Retinal pigment epithelial cell (primary cell): Measurements from ENCODE around the gene PACS1.

Experiments
- DNase-seq: peaks from one replicate; pipeline ENCODE4 v3.0.0-alpha.2; 2010; ENCODE audit warnings: low read depth
- H3K4me3 ChIP-seq: 2 replicates; pipeline ENCODE4 v1.5.1; 2011; ENCODE audit warnings: mild to moderate bottlenecking, low read length, control low read depth, moderate library complexity
- CTCF ChIP-seq: conservative IDR thresholded peaks from 2 replicates; pipeline ENCODE4 v1.5.1; 2011; ENCODE audit warnings: low read depth, low read length, control low read depth, inconsistent platforms

Gene PACS1

GRCh38 chr11:66070604-66071380 is 720 bp downstream of the PACS1 start:
- no peak for TF ChIP-seq CTCF
- no peak for DNase-seq
- peak overlapping the region; percentile 63 for H3K4me3 ChIP-seq

GRCh38 chr11:66071381-66071801 is 1.3 kb downstream of the PACS1 start:
- no peak for DNase-seq
- H3K4me3 ChIP-seq: peak overlapping the region; percentile 63
- TF ChIP-seq CTCF: no peak

GRCh38 chr11:66072081-66072480 is 2.0 kb downstream of the PACS1 start:
- no peak for TF ChIP-seq CTCF
- DNase-seq: no peak

GRCh38 chr11:66072518-66072917 is 2.4 kb downstream of the PACS1 start:
- no peak for DNase-seq
- H3K4me3 ChIP-seq: no peak overlapping the region
- no peak for TF ChIP-seq CTCF

More at GRCh38 chr11:66072081-66072480, 2.0 kb downstream of the PACS1 start:
- no peak overlapping the region for H3K4me3 ChIP-seq

- TF ChIP-seq CTCF: no peak
- DNase-seq: no peak
- H3K4me3 ChIP-seq: no peak overlapping the region
Observed at GRCh38 chr11:66073669-66074068, 3.6 kb downstream of the PACS1 start.

GRCh38 chr11:66075273-66075672 is 5.2 kb downstream of the PACS1 start:
- DNase-seq: no peak
- H3K4me3 ChIP-seq: no peak overlapping the region
- no peak for TF ChIP-seq CTCF

- no peak for TF ChIP-seq CTCF
- no peak for DNase-seq
- H3K4me3 ChIP-seq: no peak overlapping the region
Observed at GRCh38 chr11:66076561-66076960, 6.5 kb downstream of the PACS1 start.
